Measurements from ENCODE around the gene EXOSC9.
"Not testable (repeated sequence)": the region's sequence is repeated elsewhere in the genome, so short reads cannot be mapped to it uniquely, and the experiment has no call there.

EXOSC9 gene
- total RNA-seq = 84.8 to 88.3 reads per million in 2 donors

GRCh38 chr4:121800961-121801714 lies at the start of gene EXOSC9:
Gene EXOSC9, plus strand, starts transcription at chr4:121801323. Its CDS starts 102 bp downstream, at chr4:121801425.
- peak; percentile 72 for DNase-seq

GRCh38 chr4:121752142-121752541 lies 49.0 kb upstream of the EXOSC9 start:
- not testable (repeated sequence) for DNase-seq

GRCh38 chr4:121758925-121759568 lies 42.1 kb upstream of the EXOSC9 start:
- no peak for DNase-seq

GRCh38 chr4:121760205-121760604 lies 40.9 kb upstream of the EXOSC9 start:
- no peak for DNase-seq

- no peak for DNase-seq
Observed at GRCh38 chr4:121764303-121764701, 36.8 kb upstream of the EXOSC9 start.

- peak; percentile 7 for DNase-seq
Observed at GRCh38 chr4:121764702-121765367, 36.3 kb upstream of the EXOSC9 start, which contains the start of gene SMIM43. Gene SMIM43, minus strand, starts transcription at chr4:121765164. Its CDS starts 59 bp downstream, at chr4:121765105.

- DNase-seq = no peak
Observed at GRCh38 chr4:121765368-121765705, 35.8 kb upstream of the EXOSC9 start.

- DNase-seq = no peak
Observed at GRCh38 chr4:121765971-121766538, 35.1 kb upstream of the EXOSC9 start.

GRCh38 chr4:121767166-121767565 lies 34.0 kb upstream of the EXOSC9 start:
- no peak for DNase-seq

- DNase-seq = no peak
Observed at GRCh38 chr4:121769341-121769740, 31.8 kb upstream of the EXOSC9 start.

- DNase-seq = no peak
Observed at GRCh38 chr4:121771869-121772268, 29.3 kb upstream of the EXOSC9 start.

GRCh38 chr4:121773883-121774282 lies 27.2 kb upstream of the EXOSC9 start:
- DNase-seq = no peak

- no peak for DNase-seq
Observed at GRCh38 chr4:121776610-121777401, 24.3 kb upstream of the EXOSC9 start.

GRCh38 chr4:121777625-121778024 lies 23.5 kb upstream of the EXOSC9 start:
- no peak for DNase-seq

GRCh38 chr4:121778991-121779628 lies 22.0 kb upstream of the EXOSC9 start:
- no peak for DNase-seq

GRCh38 chr4:121783210-121783609 lies 17.9 kb upstream of the EXOSC9 start:
- DNase-seq = no peak

GRCh38 chr4:121784401-121784800 lies 16.7 kb upstream of the EXOSC9 start:
- no peak for DNase-seq

- no peak for DNase-seq
Observed at GRCh38 chr4:121784975-121785374, 16.1 kb upstream of the EXOSC9 start.

- no peak for DNase-seq
Observed at GRCh38 chr4:121785479-121785878, 15.6 kb upstream of the EXOSC9 start.

- DNase-seq = no peak
Observed at GRCh38 chr4:121786221-121786620, 14.9 kb upstream of the EXOSC9 start.

- DNase-seq = no peak
Observed at GRCh38 chr4:121788896-121789295, 12.2 kb upstream of the EXOSC9 start.

GRCh38 chr4:121789455-121789854 lies 11.7 kb upstream of the EXOSC9 start:
- no peak for DNase-seq
